ENCODE results near the gene JUN. TPM values are rescaled to one million over a fixed set of nuclear protein-coding genes. Genes with fewer than 3 reads are reported as not detected.

JUN gene
- total RNA-seq, 1 experiment from 2014 or later = 36.6 TPM

GRCh38 chr1:58783090-58783992 is 506 bp downstream of the JUN start:
- peak; percentile 60 for DNase-seq (ENCODE audit: low read depth)

- peak; percentile 54 for DNase-seq (ENCODE audit: low read depth)
These were observed 1.4 kb downstream of the JUN start for GRCh38 chr1:58782178-58783089.

- peak; percentile 78 for DNase-seq (ENCODE audit: low read depth)
These were observed 2.2 kb downstream of the JUN start for GRCh38 chr1:58781541-58782177.

GRCh38 chr1:58780836-58781452 is 2.9 kb downstream of the JUN start:
- DNase-seq (ENCODE audit: low read depth) = peak; percentile 27

- no peak for DNase-seq (ENCODE audit: low read depth)
These were observed 3.4 kb downstream of the JUN start for GRCh38 chr1:58780411-58780810.

- DNase-seq (ENCODE audit: low read depth) = peak; percentile 71
These were observed 4.0 kb downstream of the JUN start for GRCh38 chr1:58779801-58780382.

- DNase-seq (ENCODE audit: low read depth) = peak; percentile 45
These were observed 4.6 kb downstream of the JUN start for GRCh38 chr1:58779059-58779754.

GRCh38 chr1:58778385-58779000 is 5.4 kb downstream of the JUN start:
- DNase-seq (ENCODE audit: low read depth) = no peak

- DNase-seq (ENCODE audit: low read depth) = no peak
These were observed 9.8 kb downstream of the JUN start for GRCh38 chr1:58774027-58774426.

- peak; percentile 72 for DNase-seq (ENCODE audit: low read depth)
These were observed 10.4 kb downstream of the JUN start for GRCh38 chr1:58773406-58773840.

GRCh38 chr1:58769809-58770320 is 14.0 kb downstream of the JUN start:
- DNase-seq (ENCODE audit: low read depth) = no peak

- peak; percentile 69 for DNase-seq (ENCODE audit: low read depth)
These were observed 14.7 kb downstream of the JUN start for GRCh38 chr1:58768971-58769808.

GRCh38 chr1:58768191-58768731 is 15.6 kb downstream of the JUN start:
- no peak for DNase-seq (ENCODE audit: low read depth)

- no peak for DNase-seq (ENCODE audit: low read depth)
These were observed 16.7 kb downstream of the JUN start for GRCh38 chr1:58767143-58767542.

- DNase-seq (ENCODE audit: low read depth) = no peak
These were observed 18.4 kb downstream of the JUN start for GRCh38 chr1:58765441-58765840.

GRCh38 chr1:58765006-58765405 is 18.8 kb downstream of the JUN start:
- no peak for DNase-seq (ENCODE audit: low read depth)

- DNase-seq (ENCODE audit: low read depth) = peak; percentile 80
These were observed 19.4 kb downstream of the JUN start for GRCh38 chr1:58764294-58764978.

GRCh38 chr1:58763214-58763613 is 20.6 kb downstream of the JUN start:
- DNase-seq (ENCODE audit: low read depth) = peak; percentile 84
